GM12878 (cell line): ENCODE measurements around the gene FEM1B. TPM values are rescaled to one million over a fixed set of nuclear protein-coding genes. Genes with fewer than 3 reads are reported as not detected.

Experiments used
- ATAC-seq: fragments of 200-7000 bp; cut with Tn5 transposase; 3 replicates; pipeline ENCODE4 v1.9.1; 2020; ENCODE audit warnings: mild to moderate bottlenecking, moderate library complexity
- BruUV-seq: library from RNA; stranded (reverse); fragments of 400-500 nt; replicated peaks from 2 replicates; lab custom pipeline; 2021; lab: Mats Ljungman, UMichigan
- CTCF ChIA-PET: fragments of 300-600 bp; sonication (Branson Sonifier 250); formaldehyde crosslinking; extraction: SDS; loops from one replicate; lab custom pipeline; 2021; ENCODE audit warnings: inconsistent platforms; lab: Yijun Ruan, JAX
- POLR2A ChIA-PET: fragments of 350-600 bp; formaldehyde crosslinking; extraction: SDS; loops from one replicate; lab custom pipeline; 2021; ENCODE audit warnings: inconsistent platforms; lab: Charles Lee
- RAD21 ChIA-PET: fragments of 300-600 bp; sonication (Branson Sonifier 250); formaldehyde crosslinking; loops from one replicate; lab custom pipeline; 2023; ENCODE audit warnings: antibody characterized with exemption; ENCODE audit not compliant: unreplicated experiment; lab: Charles Lee
- SMC1A ChIA-PET: fragments of 300-600 bp; sonication (Branson Sonifier 250); formaldehyde crosslinking; loops from one replicate; lab custom pipeline; 2023; ENCODE audit not compliant: unreplicated experiment, uncharacterized antibody; lab: Charles Lee
- DNase-seq: peaks from one replicate; pipeline ENCODE4 v3.0.0-alpha.2; 2011; ENCODE audit warnings: low read depth, low spot score
- FAIRE-seq: peaks from 3 replicates; lab custom pipeline; 2011; peaks lifted over from hg19 to GRCh38; lab: Jason Lieb, UNC
- H2AFZ ChIP-seq: 2 replicates; pipeline ENCODE4 v1.6.0; 2011; ENCODE audit warnings: low read depth, low read length, control low read depth; ENCODE audit not compliant: control insufficient read depth
- H3K27ac ChIP-seq: 2 replicates; pipeline ENCODE4 v1.5.1; 2011; ENCODE audit warnings: control low read depth; ENCODE audit not compliant: control insufficient read depth, insufficient read depth
- H3K27me3 ChIP-seq, 2 experiments: replicated peaks in 1 of 2; 2 replicates each; pipeline versions ENCODE4 v1.6.0 to v1.6.1; 2011; ENCODE audit warnings: low read length in 1 of 2; ENCODE audit not compliant: control insufficient read depth in 2 of 2, insufficient read depth in 2 of 2
- H3K36me3 ChIP-seq, 2 experiments: 2 replicates each; pipeline ENCODE4 v1.5.1; 2011; ENCODE audit warnings: low read length in 1 of 2; ENCODE audit not compliant: control insufficient read depth in 2 of 2, insufficient read depth in 2 of 2
- H3K4me1 ChIP-seq: 2 replicates; pipeline ENCODE4 v1.6.1; 2011; ENCODE audit warnings: mild to moderate bottlenecking, low read length, moderate library complexity, mixed read lengths; ENCODE audit not compliant: control insufficient read depth, insufficient read depth
- H3K4me2 ChIP-seq: 2 replicates; pipeline ENCODE4 v1.6.0; 2011; ENCODE audit warnings: control low read depth; ENCODE audit not compliant: control insufficient read depth, insufficient read depth
- H3K4me3 ChIP-seq: fragments of 200-600 bp; sonication (generic); 2 replicates; pipeline ENCODE4 v1.5.1; 2016
- H3K79me2 ChIP-seq: 2 replicates; pipeline ENCODE4 v1.6.0; 2011; ENCODE audit warnings: low read length; ENCODE audit not compliant: control insufficient read depth, insufficient read depth
- H3K9ac ChIP-seq: 2 replicates; pipeline ENCODE4 v1.8.0; 2011; ENCODE audit warnings: low read length, control low read depth, mixed read lengths; ENCODE audit not compliant: control insufficient read depth, insufficient read depth
- H3K9me3 ChIP-seq: replicated peaks from 3 replicates; pipeline ENCODE4 v1.5.1; 2011; ENCODE audit warnings: mild to moderate bottlenecking, low read length; ENCODE audit not compliant: control insufficient read depth, insufficient read depth
- H4K20me1 ChIP-seq: 2 replicates; pipeline ENCODE4 v1.6.0; 2011; ENCODE audit not compliant: control insufficient read depth, insufficient read depth
- BRCA1 ChIP-seq: IDR thresholded peaks from 2 replicates; pipeline ENCODE4 v1.6.1; 2011; ENCODE audit warnings: low read depth, low read length, improper control_type of control experiment
- E4F1 ChIP-seq: fragments of 450-650 bp; IDR thresholded peaks from 2 replicates; pipeline ENCODE4 v1.6.1; 2018; ENCODE audit warnings: borderline replicate concordance, mild to moderate bottlenecking; ENCODE audit not compliant: partially characterized antibody
- ELK1 ChIP-seq: IDR thresholded peaks from 2 replicates; pipeline ENCODE4 v1.6.1; 2012; ENCODE audit warnings: low read depth, low read length, improper control_type of control experiment
- JUND ChIP-seq: IDR thresholded peaks from 2 replicates; pipeline ENCODE4 v1.6.1; 2012; ENCODE audit warnings: low read depth, mild to moderate bottlenecking, low read length, improper control_type of control experiment, moderate library complexity
- POLR2AphosphoS5 ChIP-seq: IDR thresholded peaks from 2 replicates; pipeline ENCODE4 v1.6.1; 2011; ENCODE audit warnings: mild to moderate bottlenecking, low read length, inconsistent platforms
- SIX5 ChIP-seq: IDR thresholded peaks from 2 replicates; pipeline ENCODE4 v1.6.1; 2011; ENCODE audit warnings: mild to moderate bottlenecking, low read depth, low read length, moderate library complexity; ENCODE audit not compliant: severe bottlenecking
- ZBTB4 ChIP-seq: fragments of 450-650 bp; formaldehyde crosslinking; IDR thresholded peaks from 2 replicates; pipeline ENCODE4 v1.4.0; 2022; ENCODE audit warnings: mild to moderate bottlenecking, moderate library complexity
- ZNF24 ChIP-seq: fragments of 450-650 bp; IDR thresholded peaks from 2 replicates; pipeline ENCODE4 v1.6.1; 2017; ENCODE audit warnings: antibody characterized with exemption, mild to moderate bottlenecking
- WGBS: methylation state at CpG from one replicate; pipeline ENCODE4 v1.1.6; 2016; ENCODE audit warnings: low lambda C conversion rate; ENCODE audit not compliant: insufficient replicate concordance, insufficient coverage; ENCODE audit errors: missing lambda C conversion rate; 5-methylcytosine and 5-hydroxymethylcytosine counted together
- in situ Hi-C: fragments of 300-500 bp; cut with MboI; formaldehyde crosslinking; loops from 9 replicates; pipeline ENCODE4 v1.14.3; 2018; ENCODE audit warnings: mixed read lengths
- intact Hi-C: fragments of 100-400 bp; cut with micrococcal nuclease; formaldehyde crosslinking; loops from one replicate; pipeline ENCODE4 v1.14.2; 2022; ENCODE audit not compliant: unreplicated experiment
- polyA plus RNA-seq, 11 experiments: library from polyadenylated mRNA; depleted of rRNA in 4 of 11; unstranded in 6 of 11; stranded (reverse) in 5 of 11; fragments of >200 nt; fragmentation: Nextera tagmentation in 4 of 11; fragmentation: Illumina TruSeq in 1 of 11; extraction: Ambion mirVana in 4 of 11; extraction: Trizol in 1 of 11; gene quantifications; 1 replicate in 1 of 11; 2 replicates in 10 of 11; pipeline versions ENCODE4 v1.2.1 to v1.2.3, GENCODE V29; 2011 to 2016; ENCODE audit warnings: inconsistent platforms in 2 of 11, missing spikeins in 2 of 11, low read depth in 1 of 11
- total RNA-seq, 4 experiments: library from RNA; depleted of rRNA in 3 of 4; stranded (reverse); fragments of >200 nt in 3 of 4; fragmentation: Illumina TruSeq in 1 of 4; extraction: Trizol in 1 of 4; gene quantifications; 2 replicates each; pipeline versions ENCODE4 v1.2.1 to v1.2.3, GENCODE V29; 2013 to 2021

FEM1B gene
- total and polyA plus RNA-seq, 10 of the 15 experiments (the other 5 are each of a cell fraction or from before 2014, with no cell fraction given), result 5.5 to 61.1 (median 18.2) TPM

- intact Hi-C loops (loop anchor here (5.0 kb wide), 2 partner anchors 247 to 572 kb away; no protein-coding TSS in a partner anchor), in situ Hi-C loops (no loop called here)
- Histone ChIP-seq H3K4me3 (no peak overlapping the region), H3K79me2 (no peaks in the 10 kb centered on the region), H4K20me1 (no peaks in the 10 kb centered on the region), H3K9me3 (no peaks in the 10 kb centered on the region), H3K27ac (no peak overlapping the region), H3K9ac (no peak overlapping the region), H3K4me1 (peaks cover 4% of the 10 kb centered on the region), H3K36me3 (no peaks in the 10 kb centered on the region; a peak in 1 of 4 replicates), H3K27me3 (no peaks in the 10 kb centered on the region)
- ChIA-PET RAD21 (interaction anchor here (1.1 to 1.6 kb wide), 2 partner anchors 53 to 369 kb away, joined by 3 to 7 read pairs; no protein-coding TSS in a partner anchor), CTCF (interaction anchor here (1.0 to 6.0 kb wide), 5 partner anchors 10 to 369 kb away, joined by 3 to 114 read pairs (median 11); no protein-coding TSS in a partner anchor), SMC1A (interaction anchor here (0.9 to 2.6 kb wide), 4 partner anchors 11 to 52 kb away, joined by 3 to 30 read pairs (median 6); no protein-coding TSS in a partner anchor)
- WGBS, result 49% methylated on average over 6 of the region's 6 CpGs
- DNase-seq, result no peak
- no peak for ATAC-seq
- FAIRE-seq, result no peak
- no TSS peak for BruUV-seq
- TF ChIP-seq JUND, result no peak
- no peak for TF ChIP-seq E4F1
- TF ChIP-seq ZBTB4 (CRISPR knock-in tag), result no peak
- no peak for TF ChIP-seq SIX5
- TF ChIP-seq ZNF24, result no peak
- TF ChIP-seq BRCA1, result no peak
- TF ChIP-seq POLR2AphosphoS5, result no peak
- TF ChIP-seq ELK1, result no peak
- TF ChIP-seq, all 136 proteins: peak for 0
- Histone ChIP-seq H2AFZ (no peak overlapping the region), H3K4me2 (no peak overlapping the region)
- POLR2A ChIA-PET, result no interaction called here
These were observed 27.9 kb downstream of the FEM1B start for GRCh38 chr15:68305420-68305871.
